UCSD-AML1 (cell line): ENCODE measurements around the gene SDHAF2.
A peak's percentile ranks its signal among the peaks of the same experiment; 100 is the strongest.
"Not testable (repeated sequence)": the region's sequence is repeated elsewhere in the genome, so short reads cannot be mapped to it uniquely, and the experiment has no call there.

ENCODE experiments used
- DNase-seq: peaks from one replicate; lab custom pipeline; 2025; ENCODE audit not compliant: unreplicated experiment; lab: John Stamatoyannopoulos, UW

The SDHAF2 gene

DNA sequence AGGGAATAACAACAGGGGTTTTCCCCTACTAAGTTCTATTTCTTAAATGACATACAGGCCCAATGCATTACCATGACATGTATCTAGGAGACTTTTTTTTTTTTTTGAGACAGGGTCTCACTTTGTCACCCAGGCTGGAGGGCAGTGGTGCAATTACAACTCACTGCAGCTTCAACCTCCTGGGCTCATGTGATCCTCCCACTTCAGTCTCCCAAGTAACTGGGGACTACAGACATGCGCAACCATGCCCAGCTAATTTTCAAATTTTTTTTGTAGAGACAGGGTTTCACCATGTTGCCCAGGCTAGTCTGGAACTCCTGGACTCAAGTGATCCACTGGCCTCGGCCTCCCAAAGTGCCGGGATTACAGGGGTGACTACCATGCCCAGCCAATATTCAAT is 7.7 kb upstream of the SDHAF2 start:
- DNase-seq = no peak

DNA sequence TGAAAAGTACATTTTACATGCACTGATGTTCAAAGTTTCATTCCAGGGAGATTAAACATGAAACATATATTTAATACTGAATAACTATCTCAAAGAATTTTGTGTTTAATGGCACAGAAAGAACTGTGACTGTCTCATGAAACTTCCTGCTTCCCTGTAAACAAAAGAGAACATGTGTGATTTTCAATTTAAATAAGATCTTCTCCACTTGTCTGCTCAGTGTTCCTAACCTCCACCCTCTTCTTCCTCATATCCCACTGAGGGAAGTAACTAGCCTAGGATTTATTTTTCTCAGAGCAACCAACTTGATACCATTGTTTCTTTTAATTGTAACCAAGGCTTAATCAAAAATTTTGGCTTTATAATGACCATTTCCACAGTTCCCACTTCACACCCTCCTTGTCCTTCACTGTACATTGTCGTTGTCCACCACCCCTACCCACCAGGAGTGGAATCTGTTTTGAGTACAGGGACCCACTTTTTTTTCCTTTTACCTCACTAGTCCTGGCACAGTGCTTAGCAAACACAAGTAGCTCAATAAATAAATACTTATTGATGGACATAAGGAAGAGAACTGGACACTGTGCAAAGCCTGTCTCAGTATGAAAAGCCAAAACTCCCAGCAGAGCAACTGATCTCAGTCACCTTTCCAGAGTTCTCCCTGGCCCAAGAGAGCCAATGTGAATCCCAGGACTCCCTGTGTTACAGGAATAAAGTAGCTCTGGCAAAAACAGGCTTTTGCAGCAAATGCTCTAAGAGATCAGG is 4.4 kb upstream of the SDHAF2 start:
- no peak for DNase-seq

DNA sequence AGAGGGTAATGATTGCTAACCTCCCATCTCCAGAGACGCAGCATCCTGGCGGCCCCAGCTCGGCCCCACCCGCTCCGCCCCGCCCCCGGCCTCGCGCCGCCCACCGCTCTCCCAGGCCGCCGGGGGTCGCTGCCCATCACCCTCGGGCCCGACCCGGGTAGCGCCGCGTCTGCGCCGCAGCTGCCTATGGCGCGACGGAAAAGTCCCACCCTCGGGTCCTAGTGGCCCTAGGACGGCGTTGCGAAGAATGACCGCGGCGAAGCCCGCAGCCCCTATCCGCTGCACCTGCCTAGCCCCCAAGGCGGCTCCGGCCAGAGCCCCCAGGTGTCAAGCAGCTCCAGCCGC is 606 bp upstream of the SDHAF2 start:
- peak; percentile 86 for DNase-seq

DNA sequence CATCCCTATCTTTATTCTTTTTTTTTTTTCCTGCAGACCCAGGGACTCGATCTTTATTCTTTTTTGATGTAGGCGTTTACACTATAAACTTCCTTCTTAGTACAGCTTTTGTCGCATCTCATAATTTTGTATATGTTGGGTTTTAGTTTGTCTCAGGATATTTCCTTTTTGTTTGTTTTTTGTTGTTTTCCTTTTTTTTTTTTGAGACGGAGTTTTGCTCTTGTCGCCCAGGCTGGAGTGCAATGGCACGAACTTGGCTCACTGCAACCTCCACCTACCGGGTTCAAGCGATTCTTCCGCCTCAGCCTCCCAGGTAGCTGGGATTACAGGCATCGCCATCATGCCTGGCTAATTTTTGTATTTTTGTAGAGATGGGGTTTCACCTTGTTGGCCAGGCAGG is 915 bp downstream of the SDHAF2 start:
- not testable (repeated sequence) for DNase-seq

DNA sequence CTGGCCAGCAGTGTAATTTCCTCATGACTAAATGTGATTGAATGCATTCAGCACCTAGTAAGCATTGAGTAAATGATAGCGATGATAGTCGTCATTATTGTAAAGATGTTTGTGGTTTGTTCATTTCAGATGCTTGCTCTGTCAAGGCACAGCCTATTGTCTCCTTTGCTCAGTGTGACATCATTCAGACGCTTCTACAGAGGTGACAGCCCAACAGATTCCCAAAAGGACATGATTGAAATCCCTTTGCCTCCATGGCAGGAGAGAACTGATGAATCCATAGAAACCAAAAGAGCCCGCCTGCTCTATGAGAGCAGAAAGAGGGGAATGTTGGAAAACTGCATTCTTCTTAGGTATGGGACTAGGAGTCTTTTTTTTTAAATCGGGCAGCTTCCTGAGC is 7.6 kb downstream of the SDHAF2 start:
- no peak for DNase-seq

DNA sequence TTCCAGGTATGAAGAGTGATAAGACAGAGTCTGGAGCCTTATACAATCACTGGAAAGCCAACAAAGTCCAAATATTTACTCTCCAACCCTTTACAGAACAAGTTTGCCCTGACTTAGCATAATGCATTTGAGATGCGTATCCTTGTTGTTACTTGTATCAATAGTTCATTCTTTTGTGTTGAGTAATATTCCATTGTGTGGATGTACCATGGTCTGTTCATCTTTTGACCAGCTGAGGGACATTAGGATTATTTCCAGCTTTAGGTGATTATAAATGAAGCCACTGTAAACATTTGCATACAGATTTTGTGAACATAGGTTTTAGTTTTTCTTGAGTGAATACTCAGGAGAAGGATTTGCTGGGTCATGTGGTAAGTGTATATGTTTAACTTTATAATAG is 9.7 kb downstream of the SDHAF2 start:
- DNase-seq = no peak

DNA sequence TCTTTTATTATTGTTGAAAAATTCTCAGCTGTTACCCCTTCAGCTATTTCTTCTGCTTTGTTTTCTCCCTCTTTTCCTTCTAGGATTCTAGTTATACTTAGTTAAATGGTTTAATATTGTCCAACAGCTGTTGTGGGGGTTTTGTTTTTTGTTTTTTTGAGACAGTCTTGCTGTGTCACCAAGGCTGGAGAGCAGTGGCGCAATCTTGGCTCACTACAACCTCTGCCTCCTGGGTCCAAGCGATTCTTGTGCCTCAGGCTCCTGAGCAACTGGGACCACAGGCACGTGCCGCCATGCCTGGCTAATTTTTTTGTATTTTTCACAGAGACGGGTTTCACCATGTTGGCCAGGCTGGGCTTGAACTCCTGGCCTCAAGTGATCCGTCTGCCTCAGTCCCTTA is 12.7 kb downstream of the SDHAF2 start:
- no peak for DNase-seq

DNA sequence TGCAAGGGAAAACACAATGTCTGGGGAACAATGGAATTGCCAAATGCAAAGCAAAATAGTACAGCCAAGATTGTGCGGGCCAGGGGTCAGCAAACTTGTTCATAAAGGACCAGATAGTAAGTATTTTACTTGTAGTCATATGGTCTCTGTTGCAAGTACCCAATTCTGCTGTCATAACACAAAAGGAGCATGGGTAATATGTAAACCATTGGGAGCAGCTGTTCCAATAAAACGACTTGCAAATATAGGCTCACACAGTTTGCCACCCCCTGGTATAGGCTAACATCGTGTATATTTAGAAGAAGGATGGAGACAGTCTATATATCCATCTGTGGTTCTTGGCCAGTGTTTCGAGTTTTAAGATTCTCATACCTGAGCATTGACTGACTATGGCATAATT is 15.6 kb downstream of the SDHAF2 start:
- no peak for DNase-seq

DNA sequence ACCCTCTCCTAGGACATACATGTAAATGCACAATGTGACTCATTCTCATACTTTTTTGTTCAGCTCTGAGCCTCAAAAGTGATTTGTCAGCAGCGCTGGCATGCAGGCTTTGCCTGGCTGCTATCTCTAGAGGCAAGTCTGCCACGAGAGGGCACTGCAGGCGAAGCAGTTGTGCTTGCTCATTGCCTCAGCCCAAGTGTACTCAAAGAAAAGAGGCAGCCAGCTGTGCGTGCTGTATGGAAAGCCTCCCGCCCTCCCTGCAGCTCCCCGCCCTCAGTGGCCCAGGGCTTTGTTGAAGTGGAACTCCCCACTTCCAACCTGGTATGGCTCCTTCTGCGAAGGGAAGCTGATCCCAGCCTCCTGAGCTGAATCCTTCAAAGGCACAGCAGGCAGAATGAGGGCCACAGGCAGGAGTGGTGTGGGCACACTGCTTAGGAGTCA is 16.3 kb downstream of the SDHAF2 start:
- peak; percentile 71 for DNase-seq

DNA sequence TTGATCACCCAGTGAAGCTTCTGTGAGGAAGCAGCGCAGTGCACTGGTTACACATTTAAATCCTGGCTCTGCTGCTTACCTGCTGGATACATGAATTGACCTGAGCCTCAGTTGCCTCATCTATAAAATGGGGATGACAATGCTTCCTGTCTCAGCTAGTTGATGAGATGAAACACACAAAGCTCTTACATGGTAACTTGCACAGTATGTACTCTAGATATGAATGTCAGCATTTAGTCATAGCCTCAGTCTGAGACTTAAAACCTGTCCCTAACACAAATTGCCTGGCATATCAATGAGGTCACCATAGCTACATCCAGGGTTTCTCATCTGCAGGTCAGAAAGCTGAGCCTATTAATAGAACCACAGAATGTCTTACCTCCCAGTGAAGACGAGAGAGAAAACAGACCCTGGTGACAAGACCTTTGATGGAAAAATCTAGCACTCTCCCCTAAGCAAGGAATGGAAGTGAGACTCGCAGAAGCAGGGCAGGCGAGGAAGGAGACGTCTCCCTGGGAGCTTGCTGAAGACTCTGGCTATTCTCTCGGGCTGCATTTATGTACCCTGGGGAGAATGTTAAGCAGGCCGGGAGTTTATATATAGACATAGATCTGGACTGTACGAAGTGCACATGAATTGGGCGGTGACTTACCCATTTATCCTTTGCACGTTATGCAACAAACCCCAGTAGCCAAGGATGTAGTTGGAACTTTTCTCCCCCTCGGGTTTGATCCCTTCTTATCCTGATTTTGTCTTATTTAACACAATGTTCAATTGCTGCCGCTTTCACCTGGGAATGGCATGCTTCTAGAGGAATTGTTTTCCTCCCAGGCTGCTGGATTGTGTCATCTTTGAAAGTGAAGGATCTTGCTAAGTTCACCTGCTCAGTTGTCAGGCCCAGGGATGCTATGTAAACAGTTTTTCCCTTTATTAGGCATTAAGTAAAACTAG is 18.0 kb downstream of the SDHAF2 start:
- no peak for DNase-seq

DNA sequence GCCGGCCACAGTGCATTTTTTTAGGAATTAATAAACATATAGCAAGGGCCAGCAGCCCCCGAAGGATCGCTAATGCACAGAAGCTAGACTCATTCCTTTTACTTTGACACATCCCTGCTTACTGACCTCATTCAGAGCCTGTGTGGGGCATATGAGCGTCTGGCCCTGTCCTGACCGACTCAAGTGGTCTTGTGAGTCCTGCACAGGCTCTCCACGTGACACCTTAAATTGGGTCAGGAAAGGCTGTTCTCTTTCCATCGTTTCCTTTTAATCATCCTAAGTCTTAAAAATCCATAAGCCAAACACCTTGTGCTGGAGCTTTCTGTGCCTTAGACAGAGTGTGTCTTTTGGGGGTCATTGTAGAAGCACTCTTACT is 18.6 kb downstream of the SDHAF2 start:
- no peak for DNase-seq

DNA sequence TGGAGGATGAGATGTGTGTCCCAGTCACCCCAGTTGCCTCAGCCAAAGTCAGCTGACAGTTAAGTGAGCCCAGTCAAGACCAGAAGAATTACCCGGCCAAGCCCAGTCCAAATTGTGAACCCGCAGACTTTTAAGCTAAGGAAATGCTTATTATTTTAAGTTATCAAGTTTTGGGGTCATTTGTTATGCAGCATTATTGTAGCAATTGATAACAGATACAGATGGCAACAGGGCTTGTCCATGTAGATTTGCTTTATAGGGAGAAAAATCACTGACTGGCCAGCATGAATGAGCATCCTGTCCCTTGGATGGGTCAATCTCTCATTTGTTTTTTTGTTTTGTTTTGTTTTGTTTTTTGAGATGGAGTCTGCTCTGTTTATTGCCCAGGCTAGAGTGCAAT is 22.9 kb downstream of the SDHAF2 start:
- no peak for DNase-seq

DNA sequence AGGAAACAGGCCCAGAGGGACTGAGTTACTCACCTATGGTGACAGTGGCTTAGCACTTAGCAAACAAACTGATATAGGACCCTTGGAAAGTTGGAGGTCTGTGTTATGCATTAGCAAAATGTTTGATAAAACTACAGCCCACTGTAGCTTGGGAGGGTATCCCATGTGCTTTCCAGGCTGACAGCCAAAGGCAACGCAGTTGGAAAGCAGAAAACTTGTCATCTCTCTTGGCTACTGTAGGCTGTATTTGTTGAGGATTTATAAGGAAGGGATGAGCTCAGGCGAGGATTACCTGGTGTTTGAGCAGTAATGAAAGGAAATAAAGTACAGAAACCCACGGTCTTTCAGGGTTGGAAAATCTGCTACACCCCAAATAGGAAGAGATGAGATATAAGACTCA is 23.8 kb downstream of the SDHAF2 start:
- no peak for DNase-seq

DNA sequence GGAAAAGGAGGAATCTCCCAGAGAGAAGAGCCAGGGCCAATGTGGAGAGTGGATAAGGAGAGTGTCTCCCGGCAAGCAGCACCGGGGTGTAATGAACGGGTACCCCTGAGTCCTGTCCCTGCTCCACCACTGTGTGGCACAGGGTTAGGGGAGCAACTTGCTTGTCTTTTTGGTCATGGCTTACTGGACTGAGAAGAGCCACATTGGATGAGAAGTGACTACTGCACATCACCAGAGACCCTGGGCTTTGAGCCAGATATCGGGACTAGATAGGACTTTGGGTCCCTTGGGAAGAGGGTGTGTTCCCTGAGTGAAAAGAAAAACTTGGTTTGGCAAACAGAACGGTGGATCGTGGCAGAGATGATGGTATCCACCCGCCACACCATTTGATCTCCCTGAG is 24.6 kb downstream of the SDHAF2 start:
- DNase-seq = no peak

DNA sequence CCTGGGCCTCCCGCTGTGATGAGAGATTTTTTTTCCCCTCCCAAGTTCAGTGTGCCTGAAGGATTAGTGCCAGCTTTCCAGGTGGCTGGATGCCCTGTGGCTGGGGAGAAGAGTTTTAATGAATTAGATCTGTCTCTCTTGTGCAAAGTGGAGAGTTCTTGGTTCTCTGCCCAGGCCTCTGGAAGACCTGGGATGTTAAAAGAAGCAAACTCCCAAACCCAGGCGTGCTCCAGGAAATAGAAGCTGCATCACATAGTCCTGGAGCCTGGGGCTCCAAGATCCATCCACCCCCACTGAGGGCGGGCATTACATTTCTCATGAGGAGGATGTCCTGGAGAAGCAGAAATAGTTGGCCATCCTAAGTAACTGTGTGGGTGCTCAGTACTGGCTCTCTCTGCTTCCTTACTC is 30.6 kb downstream of the SDHAF2 start:
- no peak for DNase-seq

DNA sequence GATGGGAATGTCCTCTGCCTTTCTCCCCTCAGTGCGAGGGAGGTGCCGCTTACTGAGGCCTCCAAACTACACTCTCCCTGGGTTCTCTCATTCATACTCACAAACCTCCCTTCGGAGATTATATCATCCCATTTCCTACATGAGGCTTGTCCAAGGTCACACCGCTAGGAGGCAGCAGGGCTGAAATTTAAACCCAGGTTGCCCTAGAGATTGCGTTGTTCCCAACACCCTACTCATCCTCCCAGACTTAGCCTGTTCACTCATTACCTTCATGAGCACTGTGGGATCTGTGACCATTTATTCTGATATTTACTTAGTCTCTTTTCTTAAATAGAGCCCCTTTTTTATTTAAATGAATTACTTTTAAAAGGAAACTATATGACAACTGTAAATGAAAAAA is 31.1 kb downstream of the SDHAF2 start:
- DNase-seq = no peak

DNA sequence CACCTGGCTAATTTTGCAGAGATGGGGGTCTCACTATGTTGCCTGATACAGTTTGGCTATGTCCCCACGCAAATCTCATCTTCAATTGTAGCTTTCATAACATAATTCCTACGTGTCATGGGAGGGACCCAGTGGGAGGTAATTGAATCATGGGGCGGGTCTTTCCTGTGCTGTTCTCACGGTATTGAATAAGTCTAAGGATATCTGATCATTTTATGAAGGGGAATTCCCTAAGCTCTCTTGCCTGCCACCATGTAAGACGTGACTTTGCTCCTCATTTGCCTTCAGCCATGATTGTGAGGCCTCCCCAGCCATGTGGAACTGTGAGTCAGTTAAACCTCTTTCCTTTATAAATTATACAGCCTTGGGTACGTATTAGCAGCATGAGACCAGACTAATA is 37.7 kb downstream of the SDHAF2 start:
- not testable (repeated sequence) for DNase-seq

DNA sequence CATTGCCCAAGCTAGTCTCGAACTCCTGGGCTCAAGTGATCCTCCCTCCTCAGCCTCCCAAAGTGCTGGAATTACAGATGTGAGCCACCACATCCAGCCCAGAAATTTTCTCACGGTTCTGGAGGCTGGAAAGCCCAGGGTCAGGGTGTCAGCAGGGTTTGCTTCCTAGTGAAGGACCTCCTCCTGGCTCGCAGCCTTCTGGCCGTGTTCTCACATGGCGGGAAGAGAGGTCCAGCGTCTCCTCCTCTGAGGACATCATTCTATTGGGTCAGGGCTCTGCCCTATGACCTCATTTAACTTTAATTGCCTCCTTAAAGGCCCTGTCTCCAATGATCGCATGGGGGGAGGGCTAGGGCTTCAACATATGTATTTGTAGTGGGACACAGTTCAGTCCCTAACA is 38.1 kb downstream of the SDHAF2 start:
- no peak for DNase-seq

DNA sequence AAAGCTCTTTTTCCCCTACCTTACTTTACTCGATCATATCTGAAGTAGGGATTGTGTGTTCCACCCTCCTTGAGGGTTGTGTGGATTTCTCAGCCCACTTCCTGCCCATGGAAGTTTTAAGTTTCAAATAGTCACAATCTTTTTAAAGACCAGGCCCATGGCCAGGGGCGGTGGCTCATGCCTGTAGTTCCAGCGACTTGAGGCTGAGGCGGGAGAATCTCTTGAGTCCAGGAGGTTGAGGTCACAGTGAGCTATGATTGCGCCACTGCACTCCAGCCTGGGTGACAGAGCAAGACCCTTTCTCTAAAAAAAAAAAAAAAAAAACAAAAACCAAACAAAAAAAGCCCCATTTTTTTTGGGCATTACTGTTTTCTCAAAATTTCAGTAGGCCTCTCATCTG is 42.4 kb downstream of the SDHAF2 start:
- no peak for DNase-seq

DNA sequence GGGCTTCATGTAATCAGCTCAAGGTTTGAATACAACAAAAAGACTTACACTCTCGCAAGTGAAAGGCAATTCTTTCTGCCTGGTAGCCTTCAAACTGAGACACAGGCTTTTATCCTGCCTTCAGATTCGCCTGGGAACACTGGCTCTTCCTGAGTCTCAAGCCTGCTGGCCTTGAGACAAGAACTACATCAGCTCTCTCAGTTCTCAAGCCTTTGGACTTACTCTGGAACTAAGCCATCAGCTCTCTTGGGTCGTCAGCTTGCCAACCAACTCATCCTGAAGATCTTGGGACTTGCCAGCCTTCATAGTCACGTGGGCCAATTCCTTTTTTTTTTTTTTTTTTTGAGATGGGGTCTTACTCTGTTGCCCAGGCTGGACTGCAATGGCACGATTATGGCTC is 42.9 kb downstream of the SDHAF2 start:
- no peak for DNase-seq

DNA sequence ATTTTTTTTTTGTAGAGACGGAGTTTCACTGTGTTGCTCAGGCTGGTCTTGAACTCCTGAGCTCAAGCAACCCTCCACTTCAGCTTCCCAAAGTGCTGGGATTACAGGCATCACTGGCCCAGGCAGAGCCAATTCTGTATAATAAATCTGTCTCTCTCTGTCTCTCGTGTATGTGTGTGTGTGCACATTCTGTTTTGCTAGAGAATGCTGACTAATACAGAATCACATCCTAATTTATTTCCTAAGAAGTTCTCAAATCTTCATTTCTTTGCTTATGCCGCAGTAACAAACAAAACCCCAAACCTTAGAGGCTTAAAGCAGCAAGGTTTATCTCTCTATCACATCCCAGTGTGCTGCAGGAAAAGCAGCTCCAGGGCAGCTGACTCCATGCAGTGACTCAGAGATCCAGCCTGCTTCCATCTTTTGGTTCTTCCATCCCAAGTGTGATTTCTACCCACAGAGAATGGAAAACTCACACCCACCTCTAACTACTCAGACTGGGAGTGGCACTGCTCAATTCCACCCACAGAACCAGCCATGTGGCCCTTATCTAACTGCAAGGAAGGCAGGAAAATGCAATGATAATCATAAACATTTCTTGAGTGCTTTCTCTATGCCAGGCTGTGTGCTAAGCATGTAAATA is 43.6 kb downstream of the SDHAF2 start:
- DNase-seq = no peak
